Right lung (tissue), 5 donors: Measurements from ENCODE around the gene ADO. TPM values are rescaled to one million over a fixed set of nuclear protein-coding genes. Genes with fewer than 3 reads are reported as not detected.

ENCODE experiments used
- polyA plus RNA-seq, 5 donors: library from polyadenylated mRNA; unstranded; fragments of 120-200 nt; gene quantifications; one replicate each; pipeline versions ENCODE4 v1.2.1 to v1.2.3, GENCODE V29; 2013; ENCODE audit warnings: inconsistent platforms in 1 of 5, low replicate concordance in 1 of 5; ENCODE audit not compliant: insufficient read length in 5 of 5, insufficient read depth in 1 of 5

The ADO gene
- polyA plus RNA-seq, 5 donors = 17.8 to 23.9 (median 20.3) TPM

Other genes starting within 250 kb of the ADO start
- 1 to 10 TPM in 4 of 5 donors, under 1 TPM in 1; 0.85 to 5.0 (median 3.2) TPM for gene EGR2, start 11.6 kb downstream of the ADO start, polyA plus RNA-seq